GM23338 (cell line): ENCODE measurements around the gene SFTA2. TPM values are rescaled to one million over a fixed set of nuclear protein-coding genes. Genes with fewer than 3 reads are reported as not detected.
A peak's percentile ranks its signal among the peaks of the same experiment; 100 is the strongest.

Experiments
- ATAC-seq: fragments of 200-7000 bp; cut with Tn5 transposase; 3 replicates; pipeline ENCODE4 v1.9.1; 2020
- DNase-seq: peaks from one replicate; pipeline ENCODE4 v3.0.0-alpha.2; 2015; ENCODE audit warnings: low spot score
- H2AFZ ChIP-seq: fragments of 200-600 bp; sonication (generic); 2 replicates; pipeline ENCODE4 v1.8.0; 2016; ENCODE audit warnings: antibody characterized with exemption, mild to moderate bottlenecking, moderate library complexity
- H3F3A ChIP-seq: fragments of 200-600 bp; sonication (generic); replicated peaks from 2 replicates; pipeline ENCODE4 v1.8.0; 2017; ENCODE audit warnings: antibody characterized with exemption, mixed run types, low read depth
- H3K27ac ChIP-seq: fragments of 200-600 bp; sonication (generic); 2 replicates; pipeline ENCODE4 v1.6.1; 2016; ENCODE audit warnings: low read depth
- H3K27me3 ChIP-seq: fragments of 200-600 bp; sonication (generic); 2 replicates; pipeline ENCODE4 v1.8.0; 2016; ENCODE audit warnings: mild to moderate bottlenecking, mixed run types, moderate library complexity; ENCODE audit not compliant: insufficient read depth
- H3K36me3 ChIP-seq: fragments of 200-600 bp; sonication (generic); 2 replicates; pipeline ENCODE4 v1.8.0; 2016; ENCODE audit warnings: mild to moderate bottlenecking; ENCODE audit not compliant: insufficient read depth
- H3K4me1 ChIP-seq: fragments of 200-600 bp; sonication (generic); 2 replicates; pipeline ENCODE4 v1.8.0; 2016; ENCODE audit warnings: mild to moderate bottlenecking, moderate library complexity; ENCODE audit not compliant: insufficient read depth
- H3K4me2 ChIP-seq: fragments of 200-600 bp; sonication (generic); 2 replicates; pipeline ENCODE4 v1.7.1; 2017; ENCODE audit warnings: mixed run types
- H3K4me3 ChIP-seq: fragments of 200-600 bp; sonication (generic); 2 replicates; pipeline ENCODE4 v1.6.1; 2016; ENCODE audit warnings: mixed run types
- H3K79me2 ChIP-seq: fragments of 200-600 bp; sonication (generic); replicated peaks from 2 replicates; pipeline ENCODE4 v1.8.0; 2017; ENCODE audit warnings: mild to moderate bottlenecking; ENCODE audit not compliant: insufficient read depth
- H3K9me2 ChIP-seq: fragments of 200-600 bp; sonication (generic); 2 replicates; pipeline ENCODE4 v1.8.0; 2017; ENCODE audit not compliant: insufficient read depth
- H4K20me1 ChIP-seq: fragments of 200-600 bp; sonication (generic); replicated peaks from 2 replicates; pipeline ENCODE4 v1.8.0; 2017; ENCODE audit warnings: mild to moderate bottlenecking; ENCODE audit not compliant: insufficient read depth
- H3K27ac Mint-ChIP-seq: 2 replicates; pipeline ENCODE4 v1.8.0; 2020; ENCODE audit warnings: inconsistent platforms, mild to moderate bottlenecking, moderate library complexity, mixed read lengths
- H3K27me3 Mint-ChIP-seq: 3 replicates; pipeline ENCODE4 v1.8.0; 2022; ENCODE audit warnings: low read depth, mild to moderate bottlenecking, moderate library complexity, mixed read lengths, inconsistent platforms; ENCODE audit not compliant: insufficient read depth, poor library complexity
- H3K36me3 Mint-ChIP-seq: 3 replicates; pipeline ENCODE4 v1.8.0; 2021; ENCODE audit warnings: low read depth, mild to moderate bottlenecking, inconsistent platforms, moderate library complexity, mixed read lengths
- H3K4me1 Mint-ChIP-seq: 3 replicates; pipeline ENCODE4 v1.8.0; 2020; ENCODE audit warnings: mild to moderate bottlenecking, inconsistent platforms, mixed read lengths
- H3K4me3 Mint-ChIP-seq: 3 replicates; pipeline ENCODE4 v1.8.0; 2021; ENCODE audit warnings: moderate library complexity, mild to moderate bottlenecking, inconsistent platforms, mixed read lengths
- H3K9me3 Mint-ChIP-seq: 3 replicates; pipeline ENCODE4 v1.8.0; 2020; ENCODE audit warnings: moderate library complexity, mild to moderate bottlenecking, inconsistent platforms, mixed read lengths
- CREB1 ChIP-seq: fragments of 250-450 bp; sonication (Bioruptor Pico); IDR thresholded peaks from 2 replicates; pipeline ENCODE4 v1.5.0; 2020; ENCODE audit warnings: low read depth, mild to moderate bottlenecking, moderate library complexity
- EZH2 ChIP-seq: fragments of 200-600 bp; sonication (generic); IDR thresholded peaks from one replicate; pipeline ENCODE4 v1.8.0; 2017; ENCODE audit warnings: antibody characterized with exemption, mild to moderate bottlenecking, low read depth; ENCODE audit not compliant: unreplicated experiment
- EZH2phosphoT487 ChIP-seq: fragments of 200-600 bp; sonication (generic); IDR thresholded peaks from one replicate; pipeline ENCODE4 v1.8.1; 2018; ENCODE audit warnings: antibody characterized with exemption; ENCODE audit not compliant: unreplicated experiment
- JUNB ChIP-seq: IDR thresholded peaks from one replicate; pipeline ENCODE4 v1.6.1; 2016; ENCODE audit warnings: antibody characterized with exemption; ENCODE audit not compliant: unreplicated experiment
- NANOG ChIP-seq: IDR thresholded peaks from 2 replicates; pipeline ENCODE4 v1.6.1; 2016; ENCODE audit warnings: antibody characterized with exemption, borderline replicate concordance
- POLR2AphosphoS5 ChIP-seq: IDR thresholded peaks from 2 replicates; pipeline ENCODE4 v1.6.1; 2016; ENCODE audit warnings: antibody characterized with exemption, low read depth
- STAT1 ChIP-seq: IDR thresholded peaks from one replicate; pipeline ENCODE4 v1.6.1; 2016; ENCODE audit warnings: antibody characterized with exemption; ENCODE audit not compliant: unreplicated experiment
- ZNF114 ChIP-seq: fragments of 250-450 bp; sonication (Bioruptor Pico); IDR thresholded peaks from 2 replicates; pipeline ENCODE4 v1.5.0; 2020; ENCODE audit warnings: mild to moderate bottlenecking, moderate library complexity
- ZNF331 ChIP-seq: fragments of 250-450 bp; sonication (Bioruptor Pico); IDR thresholded peaks from 2 replicates; pipeline ENCODE4 v1.5.0; 2020; ENCODE audit warnings: low read depth, mild to moderate bottlenecking, moderate library complexity
- polyA plus RNA-seq: library from polyadenylated mRNA; unstranded; fragments of >200 nt; fragmentation: Nextera tagmentation; extraction: Ambion mirVana; gene quantifications from 2 replicates; pipeline ENCODE4 v1.2.1, GENCODE V29; 2016
- total RNA-seq: library from RNA; depleted of rRNA; stranded (reverse); fragments of >200 nt; shearing (Covaris generic); gene quantifications from 2 replicates; pipeline ENCODE4 v1.2.3, GENCODE V29; 2014
- TF ChIP-seq, protein P1 (sequence below): IDR thresholded peaks from one replicate; pipeline ENCODE4 v1.6.1; 2018; ENCODE audit warnings: antibody characterized with exemption; ENCODE audit not compliant: unreplicated experiment
- TF ChIP-seq, protein P2 (sequence below): fragments of 250-450 bp; sonication (Bioruptor Pico); IDR thresholded peaks from 2 replicates; pipeline ENCODE4 v1.5.0; 2020; ENCODE audit warnings: mild to moderate bottlenecking, moderate library complexity
- TF ChIP-seq, protein P3 (sequence below): IDR thresholded peaks from 2 replicates; pipeline ENCODE4 v1.6.1; 2016; ENCODE audit warnings: antibody characterized with exemption
- TF ChIP-seq, protein P4 (sequence below), 2 experiments: fragments of 200-600 bp in 1 of 2; sonication (generic) in 1 of 2; conservative IDR thresholded peaks; 2 replicates each; pipeline versions ENCODE4 v1.5.1 to v1.6.1; 2016 to 2017; ENCODE audit warnings: antibody characterized with exemption in 2 of 2, low read depth in 2 of 2, mild to moderate bottlenecking in 2 of 2, moderate library complexity in 1 of 2

Gene SFTA2
- total and polyA plus RNA-seq, 2 experiments from 2014 or later, result not detected

DNA sequence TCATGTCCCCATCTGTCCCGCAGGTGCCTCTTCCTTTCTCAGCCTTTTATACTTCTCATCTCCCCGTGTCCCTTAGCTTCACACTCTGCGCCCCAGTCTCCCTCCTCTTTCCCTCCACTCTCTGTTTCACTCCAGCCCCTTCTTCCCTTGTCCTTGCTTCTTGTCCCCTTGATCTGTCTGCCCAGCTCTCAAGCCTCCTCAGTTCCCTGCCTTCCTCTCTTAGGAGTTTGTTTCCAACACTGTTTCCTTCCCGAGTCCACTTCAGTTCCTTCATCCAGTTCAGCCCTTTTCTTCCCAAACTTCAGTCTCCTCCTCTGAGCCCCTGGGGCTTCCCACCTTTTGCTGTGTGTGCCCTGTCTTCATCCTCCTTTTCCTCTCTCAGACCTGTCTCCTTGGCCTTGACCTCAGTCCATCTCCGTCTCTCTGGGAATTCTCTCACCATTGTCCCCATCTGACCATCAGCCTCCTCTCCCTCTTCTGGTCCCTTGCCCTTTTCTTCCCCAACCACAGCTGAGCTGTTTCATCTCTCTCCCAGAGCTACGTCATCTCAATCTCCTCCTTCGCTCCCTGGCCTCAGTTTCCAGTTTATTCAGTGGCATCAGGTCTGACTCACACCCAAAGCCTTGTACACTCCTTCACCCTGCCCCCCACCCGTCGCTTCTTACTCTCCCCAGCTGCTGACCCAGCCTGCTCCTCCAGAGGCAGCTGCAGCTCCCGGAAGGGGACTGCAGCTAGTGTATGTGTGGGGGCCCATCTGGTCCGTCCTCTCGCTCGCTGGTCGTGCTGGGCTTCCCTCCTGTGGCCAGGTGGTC is 50.4 kb downstream of the SFTA2 start:
- H3K27ac ChIP-seq, result peak overlapping the region; percentile 97

More for the DNA sequence above, 50.4 kb downstream of the SFTA2 start:
- H3K4me1 Mint-ChIP-seq, result peaks cover 71% of the 10 kb centered on the region
- Histone ChIP-seq H3K4me1 (peaks cover 51% of the 10 kb centered on the region), H3K27me3 (no peaks in the 10 kb centered on the region), H3F3A (peaks cover 29% of the 10 kb centered on the region), H3K4me2 (peak overlapping the region; percentile 100), H3K4me3 (peak overlapping the region; percentile 92), H4K20me1 (peaks cover under 1% of the 10 kb centered on the region; the same call in 1 of the 2 replicates), H3K9me2 (0 out of 2 replicates have a peak, but pooled peaks cover 2% of the 10 kb centered on the region), H3K79me2 (peaks cover 32% of the 10 kb centered on the region), H3K36me3 (no peaks in the 10 kb centered on the region), H2AFZ (0 out of 2 replicates have a peak overlapping the region, but pooled peaks have one; percentile 18)
- H3K27me3 Mint-ChIP-seq, result peaks cover 38% of the 10 kb centered on the region
- H3K36me3 Mint-ChIP-seq, result peaks cover 2% of the 10 kb centered on the region; the same call in 2 of the 3 replicates
- ATAC-seq (no peak), DNase-seq (peak; percentile 32)
- H3K27ac Mint-ChIP-seq, result peak overlapping the region; percentile 46; the same call in 1 of the 2 replicates
- no peaks in the 10 kb centered on the region for H3K9me3 Mint-ChIP-seq
- TF ChIP-seq, protein P1, sequence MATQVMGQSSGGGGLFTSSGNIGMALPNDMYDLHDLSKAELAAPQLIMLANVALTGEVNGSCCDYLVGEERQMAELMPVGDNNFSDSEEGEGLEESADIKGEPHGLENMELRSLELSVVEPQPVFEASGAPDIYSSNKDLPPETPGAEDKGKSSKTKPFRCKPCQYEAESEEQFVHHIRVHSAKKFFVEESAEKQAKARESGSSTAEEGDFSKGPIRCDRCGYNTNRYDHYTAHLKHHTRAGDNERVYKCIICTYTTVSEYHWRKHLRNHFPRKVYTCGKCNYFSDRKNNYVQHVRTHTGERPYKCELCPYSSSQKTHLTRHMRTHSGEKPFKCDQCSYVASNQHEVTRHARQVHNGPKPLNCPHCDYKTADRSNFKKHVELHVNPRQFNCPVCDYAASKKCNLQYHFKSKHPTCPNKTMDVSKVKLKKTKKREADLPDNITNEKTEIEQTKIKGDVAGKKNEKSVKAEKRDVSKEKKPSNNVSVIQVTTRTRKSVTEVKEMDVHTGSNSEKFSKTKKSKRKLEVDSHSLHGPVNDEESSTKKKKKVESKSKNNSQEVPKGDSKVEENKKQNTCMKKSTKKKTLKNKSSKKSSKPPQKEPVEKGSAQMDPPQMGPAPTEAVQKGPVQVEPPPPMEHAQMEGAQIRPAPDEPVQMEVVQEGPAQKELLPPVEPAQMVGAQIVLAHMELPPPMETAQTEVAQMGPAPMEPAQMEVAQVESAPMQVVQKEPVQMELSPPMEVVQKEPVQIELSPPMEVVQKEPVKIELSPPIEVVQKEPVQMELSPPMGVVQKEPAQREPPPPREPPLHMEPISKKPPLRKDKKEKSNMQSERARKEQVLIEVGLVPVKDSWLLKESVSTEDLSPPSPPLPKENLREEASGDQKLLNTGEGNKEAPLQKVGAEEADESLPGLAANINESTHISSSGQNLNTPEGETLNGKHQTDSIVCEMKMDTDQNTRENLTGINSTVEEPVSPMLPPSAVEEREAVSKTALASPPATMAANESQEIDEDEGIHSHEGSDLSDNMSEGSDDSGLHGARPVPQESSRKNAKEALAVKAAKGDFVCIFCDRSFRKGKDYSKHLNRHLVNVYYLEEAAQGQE, result no peak
- no peak for TF ChIP-seq ZNF331 (CRISPR knock-in tag)
- TF ChIP-seq, protein P2, sequence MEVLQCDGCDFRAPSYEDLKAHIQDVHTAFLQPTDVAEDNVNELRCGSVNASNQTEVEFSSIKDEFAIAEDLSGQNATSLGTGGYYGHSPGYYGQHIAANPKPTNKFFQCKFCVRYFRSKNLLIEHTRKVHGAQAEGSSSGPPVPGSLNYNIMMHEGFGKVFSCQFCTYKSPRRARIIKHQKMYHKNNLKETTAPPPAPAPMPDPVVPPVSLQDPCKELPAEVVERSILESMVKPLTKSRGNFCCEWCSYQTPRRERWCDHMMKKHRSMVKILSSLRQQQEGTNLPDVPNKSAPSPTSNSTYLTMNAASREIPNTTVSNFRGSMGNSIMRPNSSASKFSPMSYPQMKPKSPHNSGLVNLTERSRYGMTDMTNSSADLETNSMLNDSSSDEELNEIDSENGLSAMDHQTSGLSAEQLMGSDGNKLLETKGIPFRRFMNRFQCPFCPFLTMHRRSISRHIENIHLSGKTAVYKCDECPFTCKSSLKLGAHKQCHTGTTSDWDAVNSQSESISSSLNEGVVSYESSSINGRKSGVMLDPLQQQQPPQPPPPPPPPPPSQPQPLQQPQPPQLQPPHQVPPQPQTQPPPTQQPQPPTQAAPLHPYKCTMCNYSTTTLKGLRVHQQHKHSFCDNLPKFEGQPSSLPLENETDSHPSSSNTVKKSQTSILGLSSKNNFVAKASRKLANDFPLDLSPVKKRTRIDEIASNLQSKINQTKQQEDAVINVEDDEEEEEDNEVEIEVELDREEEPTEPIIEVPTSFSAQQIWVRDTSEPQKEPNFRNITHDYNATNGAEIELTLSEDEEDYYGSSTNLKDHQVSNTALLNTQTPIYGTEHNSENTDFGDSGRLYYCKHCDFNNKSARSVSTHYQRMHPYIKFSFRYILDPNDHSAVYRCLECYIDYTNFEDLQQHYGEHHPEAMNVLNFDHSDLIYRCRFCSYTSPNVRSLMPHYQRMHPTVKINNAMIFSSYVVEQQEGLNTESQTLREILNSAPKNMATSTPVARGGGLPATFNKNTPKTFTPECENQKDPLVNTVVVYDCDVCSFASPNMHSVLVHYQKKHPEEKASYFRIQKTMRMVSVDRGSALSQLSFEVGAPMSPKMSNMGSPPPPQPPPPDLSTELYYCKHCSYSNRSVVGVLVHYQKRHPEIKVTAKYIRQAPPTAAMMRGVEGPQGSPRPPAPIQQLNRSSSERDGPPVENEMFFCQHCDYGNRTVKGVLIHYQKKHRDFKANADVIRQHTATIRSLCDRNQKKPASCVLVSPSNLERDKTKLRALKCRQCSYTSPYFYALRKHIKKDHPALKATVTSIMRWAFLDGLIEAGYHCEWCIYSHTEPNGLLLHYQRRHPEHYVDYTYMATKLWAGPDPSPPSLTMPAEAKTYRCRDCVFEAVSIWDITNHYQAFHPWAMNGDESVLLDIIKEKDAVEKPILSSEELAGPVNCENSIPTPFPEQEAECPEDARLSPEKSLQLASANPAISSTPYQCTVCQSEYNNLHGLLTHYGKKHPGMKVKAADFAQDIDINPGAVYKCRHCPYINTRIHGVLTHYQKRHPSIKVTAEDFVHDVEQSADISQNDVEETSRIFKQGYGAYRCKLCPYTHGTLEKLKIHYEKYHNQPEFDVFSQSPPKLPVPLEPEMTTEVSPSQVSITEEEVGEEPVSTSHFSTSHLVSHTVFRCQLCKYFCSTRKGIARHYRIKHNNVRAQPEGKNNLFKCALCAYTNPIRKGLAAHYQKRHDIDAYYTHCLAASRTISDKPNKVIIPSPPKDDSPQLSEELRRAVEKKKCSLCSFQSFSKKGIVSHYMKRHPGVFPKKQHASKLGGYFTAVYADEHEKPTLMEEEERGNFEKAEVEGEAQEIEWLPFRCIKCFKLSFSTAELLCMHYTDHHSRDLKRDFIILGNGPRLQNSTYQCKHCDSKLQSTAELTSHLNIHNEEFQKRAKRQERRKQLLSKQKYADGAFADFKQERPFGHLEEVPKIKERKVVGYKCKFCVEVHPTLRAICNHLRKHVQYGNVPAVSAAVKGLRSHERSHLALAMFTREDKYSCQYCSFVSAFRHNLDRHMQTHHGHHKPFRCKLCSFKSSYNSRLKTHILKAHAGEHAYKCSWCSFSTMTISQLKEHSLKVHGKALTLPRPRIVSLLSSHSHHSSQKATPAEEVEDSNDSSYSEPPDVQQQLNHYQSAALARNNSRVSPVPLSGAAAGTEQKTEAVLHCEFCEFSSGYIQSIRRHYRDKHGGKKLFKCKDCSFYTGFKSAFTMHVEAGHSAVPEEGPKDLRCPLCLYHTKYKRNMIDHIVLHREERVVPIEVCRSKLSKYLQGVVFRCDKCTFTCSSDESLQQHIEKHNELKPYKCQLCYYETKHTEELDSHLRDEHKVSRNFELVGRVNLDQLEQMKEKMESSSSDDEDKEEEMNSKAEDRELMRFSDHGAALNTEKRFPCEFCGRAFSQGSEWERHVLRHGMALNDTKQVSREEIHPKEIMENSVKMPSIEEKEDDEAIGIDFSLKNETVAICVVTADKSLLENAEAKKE (CRISPR knock-in tag), result no peak
- no peak for TF ChIP-seq NANOG
- TF ChIP-seq ZNF114 (CRISPR knock-in tag), result no peak
- TF ChIP-seq, protein P3, sequence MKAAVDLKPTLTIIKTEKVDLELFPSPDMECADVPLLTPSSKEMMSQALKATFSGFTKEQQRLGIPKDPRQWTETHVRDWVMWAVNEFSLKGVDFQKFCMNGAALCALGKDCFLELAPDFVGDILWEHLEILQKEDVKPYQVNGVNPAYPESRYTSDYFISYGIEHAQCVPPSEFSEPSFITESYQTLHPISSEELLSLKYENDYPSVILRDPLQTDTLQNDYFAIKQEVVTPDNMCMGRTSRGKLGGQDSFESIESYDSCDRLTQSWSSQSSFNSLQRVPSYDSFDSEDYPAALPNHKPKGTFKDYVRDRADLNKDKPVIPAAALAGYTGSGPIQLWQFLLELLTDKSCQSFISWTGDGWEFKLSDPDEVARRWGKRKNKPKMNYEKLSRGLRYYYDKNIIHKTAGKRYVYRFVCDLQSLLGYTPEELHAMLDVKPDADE, result no peak
- no peak for TF ChIP-seq EZH2phosphoT487
- TF ChIP-seq CREB1, result no peak
- TF ChIP-seq, protein P4, sequence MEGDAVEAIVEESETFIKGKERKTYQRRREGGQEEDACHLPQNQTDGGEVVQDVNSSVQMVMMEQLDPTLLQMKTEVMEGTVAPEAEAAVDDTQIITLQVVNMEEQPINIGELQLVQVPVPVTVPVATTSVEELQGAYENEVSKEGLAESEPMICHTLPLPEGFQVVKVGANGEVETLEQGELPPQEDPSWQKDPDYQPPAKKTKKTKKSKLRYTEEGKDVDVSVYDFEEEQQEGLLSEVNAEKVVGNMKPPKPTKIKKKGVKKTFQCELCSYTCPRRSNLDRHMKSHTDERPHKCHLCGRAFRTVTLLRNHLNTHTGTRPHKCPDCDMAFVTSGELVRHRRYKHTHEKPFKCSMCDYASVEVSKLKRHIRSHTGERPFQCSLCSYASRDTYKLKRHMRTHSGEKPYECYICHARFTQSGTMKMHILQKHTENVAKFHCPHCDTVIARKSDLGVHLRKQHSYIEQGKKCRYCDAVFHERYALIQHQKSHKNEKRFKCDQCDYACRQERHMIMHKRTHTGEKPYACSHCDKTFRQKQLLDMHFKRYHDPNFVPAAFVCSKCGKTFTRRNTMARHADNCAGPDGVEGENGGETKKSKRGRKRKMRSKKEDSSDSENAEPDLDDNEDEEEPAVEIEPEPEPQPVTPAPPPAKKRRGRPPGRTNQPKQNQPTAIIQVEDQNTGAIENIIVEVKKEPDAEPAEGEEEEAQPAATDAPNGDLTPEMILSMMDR (conservative IDR thresholded peaks at IDR 0.05; ENCODE audit: low read depth in 2 of 2), result no peak
- no peak for TF ChIP-seq EZH2
- TF ChIP-seq POLR2AphosphoS5, result no peak
- no peak for TF ChIP-seq STAT1
- no peak for TF ChIP-seq JUNB
- peak overlapping the region; percentile 79 for H3K4me3 Mint-ChIP-seq
